A549 (cell line): Measurements from ENCODE around the gene ISCA2.

Experiments used
- CTCF ChIP-seq: fragments of >200 bp; sonication (Bioruptor Twin); formaldehyde crosslinking; IDR thresholded peaks from 3 replicates; pipeline ENCODE4 v1.5.1; 2016
- E2F6 ChIP-seq: IDR thresholded peaks from 2 replicates; pipeline ENCODE4 v1.6.1; 2012; ENCODE audit warnings: low read depth, borderline replicate concordance
- EP300 ChIP-seq, 2 experiments: fragments of >200 bp; sonication (Bioruptor Twin); formaldehyde crosslinking; IDR thresholded peaks; 2 replicates in 1 of 2; 3 replicates in 1 of 2; pipeline ENCODE4 v1.6.1; 2016 to 2017
- JUN ChIP-seq, 2 experiments: fragments of >200 bp; sonication (Bioruptor Twin); formaldehyde crosslinking; IDR thresholded peaks; 2 replicates in 1 of 2; 3 replicates in 1 of 2; pipeline ENCODE4 v1.6.1; 2016 to 2017
- MYC ChIP-seq: IDR thresholded peaks from 2 replicates; pipeline ENCODE4 v1.6.1; 2012; ENCODE audit warnings: mild to moderate bottlenecking, inconsistent platforms, low read length, improper control_type of control experiment, borderline replicate concordance
- POLR2A ChIP-seq: IDR thresholded peaks from 2 replicates; pipeline ENCODE4 v1.6.1; 2012; ENCODE audit warnings: mild to moderate bottlenecking, low read length
- RAD21 ChIP-seq, 2 experiments: fragments of >200 bp in 1 of 2; sonication (Bioruptor Twin) in 1 of 2; formaldehyde crosslinking in 1 of 2; IDR thresholded peaks in 1 of 2; conservative IDR thresholded peaks in 1 of 2; 2 replicates in 1 of 2; 3 replicates in 1 of 2; pipeline ENCODE4 v1.6.1; 2012 to 2018; ENCODE audit warnings: inconsistent platforms in 1 of 2
- USF2 ChIP-seq: fragments of 450-650 bp; IDR thresholded peaks from 2 replicates; pipeline ENCODE4 v1.6.1; 2014; ENCODE audit warnings: antibody characterized with exemption

- TF ChIP-seq RAD21 (conservative IDR thresholded peaks at IDR 0.05 in 1 of 2, IDR thresholded peaks at IDR 0.05 in 1 of 2): no peak
- TF ChIP-seq MYC: no peak
- TF ChIP-seq CTCF: no peak
- TF ChIP-seq EP300 (IDR thresholded peaks at IDR 0.05): no peak
- TF ChIP-seq USF2: no peak
- no peak for TF ChIP-seq JUN (IDR thresholded peaks at IDR 0.05)
- no peak for TF ChIP-seq POLR2A
- no peak for TF ChIP-seq E2F6
Measured at GRCh38 chr14:74480046-74480445, 13.5 kb upstream of the ISCA2 start.
